Bladder microvascular endothelial cell (primary cell): ENCODE data around the gene FIBCD1. TPM values are rescaled to one million over a fixed set of nuclear protein-coding genes. Genes with fewer than 3 reads are reported as not detected.

ENCODE experiments used
- total RNA-seq: library from RNA; depleted of rRNA; stranded (reverse); fragments of >200 nt; gene quantifications from 2 replicates; pipeline ENCODE4 v1.2.3, GENCODE V29; 2014

FIBCD1 gene, protein sequence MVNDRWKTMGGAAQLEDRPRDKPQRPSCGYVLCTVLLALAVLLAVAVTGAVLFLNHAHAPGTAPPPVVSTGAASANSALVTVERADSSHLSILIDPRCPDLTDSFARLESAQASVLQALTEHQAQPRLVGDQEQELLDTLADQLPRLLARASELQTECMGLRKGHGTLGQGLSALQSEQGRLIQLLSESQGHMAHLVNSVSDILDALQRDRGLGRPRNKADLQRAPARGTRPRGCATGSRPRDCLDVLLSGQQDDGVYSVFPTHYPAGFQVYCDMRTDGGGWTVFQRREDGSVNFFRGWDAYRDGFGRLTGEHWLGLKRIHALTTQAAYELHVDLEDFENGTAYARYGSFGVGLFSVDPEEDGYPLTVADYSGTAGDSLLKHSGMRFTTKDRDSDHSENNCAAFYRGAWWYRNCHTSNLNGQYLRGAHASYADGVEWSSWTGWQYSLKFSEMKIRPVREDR
- total RNA-seq: not detected in 2 replicates

GRCh38 chr9:130938652-130939404 is at the start of gene FIBCD1:
TSS of gene FIBCD1 (minus strand) at chr9:130939247. CDS start at chr9:130938607, 640 bp downstream.

DNA sequence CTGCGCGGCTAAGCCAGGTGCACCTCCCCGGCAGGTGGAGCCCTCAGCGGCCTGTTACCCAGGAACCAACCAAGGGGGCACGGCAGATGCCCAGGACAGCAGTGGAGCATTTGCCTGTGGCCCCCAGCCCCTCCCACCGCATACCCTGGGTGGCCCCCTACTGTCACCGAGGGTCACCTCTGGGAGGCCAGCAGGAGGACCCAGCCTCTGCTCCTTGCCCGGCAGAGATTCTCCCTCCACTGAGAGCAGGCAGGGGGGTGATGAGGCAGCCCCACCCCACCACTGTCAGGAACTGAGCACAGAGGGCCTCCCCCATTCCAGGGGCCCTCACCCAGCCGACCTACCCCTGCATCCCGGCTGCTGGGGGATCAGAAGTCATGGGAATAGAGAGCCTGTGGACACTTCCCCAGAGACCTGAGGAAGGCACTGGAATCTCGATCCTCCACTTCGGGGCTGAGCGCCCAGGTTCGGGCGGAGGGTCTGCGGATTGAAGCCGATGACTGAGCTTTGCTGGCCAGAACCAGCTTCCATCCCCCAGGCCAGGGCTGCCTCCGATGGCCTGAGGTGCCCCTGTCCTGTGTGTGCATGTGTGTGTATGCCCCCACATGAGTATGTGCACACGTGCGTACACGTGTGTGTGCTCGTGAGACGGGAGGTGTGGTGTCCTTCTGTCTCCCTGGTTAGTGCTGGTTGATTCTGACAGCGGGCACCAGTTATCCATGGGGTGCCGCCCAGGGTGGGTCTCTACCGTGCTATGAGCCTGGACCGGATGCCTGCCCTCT is 42.6 kb downstream of the FIBCD1 start, which contains the start of gene QRFP:
Gene QRFP, minus strand, starts transcription at position 580 of the 782 bp plus-strand sequence. CDS start 2,974 bp downstream, outside the sequence.

Other genes with a start within 250 kb of the FIBCD1 start
- 22.0 and 33.6 TPM in 2 replicates for gene EXOSC2, start 245.5 kb downstream of the FIBCD1 start, total RNA-seq
- 22.5 and 65.1 TPM in 2 replicates for gene ABL1, start 104.0 kb downstream of the FIBCD1 start, total RNA-seq
- not detected in 2 replicates for gene QRFP, start 42.4 kb downstream of the FIBCD1 start, total RNA-seq
- gene LAMC3, start 69.9 kb upstream of the FIBCD1 start, total RNA-seq: under 0.01 and 0.50 TPM in 2 replicates
- gene AIF1L, start 157.3 kb upstream of the FIBCD1 start, total RNA-seq: 17.4 and 44.0 TPM in 2 replicates
- gene NUP214, start 186.3 kb upstream of the FIBCD1 start, total RNA-seq: 10.4 and 23.5 TPM in 2 replicates